HS-5 (cell line): Measurements from ENCODE around the gene SLC8A3.

Source experiments
- DNase-seq: peaks from one replicate; pipeline ENCODE4 v3.0.0-alpha.2; 2012; ENCODE audit warnings: low read depth

The SLC8A3 gene

GRCh38 chr14:70023871-70024270, 164.9 kb downstream of the SLC8A3 start:
- DNase-seq, result no peak

- DNase-seq, result no peak
These were observed 165.8 kb downstream of the SLC8A3 start for GRCh38 chr14:70022771-70023445.

- DNase-seq, result no peak
These were observed 167.1 kb downstream of the SLC8A3 start for GRCh38 chr14:70021548-70022220.

- DNase-seq, result no peak
These were observed 168.2 kb downstream of the SLC8A3 start for GRCh38 chr14:70020352-70021170.

DNA sequence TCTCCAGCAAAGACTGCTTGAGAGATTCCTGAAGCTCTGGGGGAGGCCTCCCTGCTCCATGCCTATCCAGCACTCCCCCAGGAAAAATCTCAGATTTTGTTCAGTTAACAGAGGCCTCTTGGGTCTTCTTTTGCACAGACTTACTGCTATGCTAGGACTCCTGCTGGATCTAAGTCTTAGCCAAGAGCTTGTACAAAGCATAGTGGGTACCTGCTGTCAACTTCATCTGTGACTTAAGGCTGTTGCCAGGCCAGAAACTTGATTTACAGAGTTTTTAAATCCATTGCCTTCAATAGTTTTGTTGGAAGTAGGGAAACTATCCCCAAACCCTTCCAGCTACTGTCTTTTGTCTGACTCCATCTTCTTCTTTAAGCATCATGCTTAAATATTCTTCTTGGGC, 169.1 kb downstream of the SLC8A3 start:
- DNase-seq, result no peak

- DNase-seq, result no peak
These were observed 170.0 kb downstream of the SLC8A3 start for GRCh38 chr14:70018713-70019211.

- DNase-seq, result no peak
These were observed 170.5 kb downstream of the SLC8A3 start for GRCh38 chr14:70018230-70018629.

- no peak for DNase-seq
These were observed 174.2 kb downstream of the SLC8A3 start for GRCh38 chr14:70014406-70015095.

DNA sequence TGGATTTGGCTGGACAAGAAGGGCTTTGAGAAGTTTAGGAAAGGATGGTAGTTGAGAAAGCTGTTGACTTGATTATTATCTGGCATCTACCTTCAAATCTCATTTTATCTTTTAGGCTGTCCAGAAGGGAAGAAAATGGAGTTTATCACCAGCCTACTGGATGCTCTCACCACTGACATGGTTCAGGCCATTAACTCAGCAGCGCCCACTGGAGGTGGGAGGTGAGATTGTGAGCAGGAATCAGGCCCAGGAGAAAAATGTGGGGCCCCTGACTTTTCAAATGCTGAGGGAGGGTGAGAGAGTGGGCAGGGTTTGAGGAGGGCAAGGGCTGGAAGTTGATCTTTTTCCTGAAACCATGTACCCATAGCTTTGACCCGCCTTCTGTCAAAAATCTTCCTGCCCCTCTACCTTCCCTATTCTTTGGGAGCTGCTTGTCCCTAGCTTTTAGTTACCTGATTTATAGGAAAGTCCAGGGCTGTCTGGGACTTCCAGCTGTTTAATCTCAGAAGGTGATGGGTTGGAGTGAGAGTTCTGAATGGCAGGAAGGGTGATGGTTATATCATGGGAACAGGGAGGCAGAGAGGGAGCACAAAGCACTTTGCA, 175.4 kb downstream of the SLC8A3 start:
- no peak for DNase-seq

DNA sequence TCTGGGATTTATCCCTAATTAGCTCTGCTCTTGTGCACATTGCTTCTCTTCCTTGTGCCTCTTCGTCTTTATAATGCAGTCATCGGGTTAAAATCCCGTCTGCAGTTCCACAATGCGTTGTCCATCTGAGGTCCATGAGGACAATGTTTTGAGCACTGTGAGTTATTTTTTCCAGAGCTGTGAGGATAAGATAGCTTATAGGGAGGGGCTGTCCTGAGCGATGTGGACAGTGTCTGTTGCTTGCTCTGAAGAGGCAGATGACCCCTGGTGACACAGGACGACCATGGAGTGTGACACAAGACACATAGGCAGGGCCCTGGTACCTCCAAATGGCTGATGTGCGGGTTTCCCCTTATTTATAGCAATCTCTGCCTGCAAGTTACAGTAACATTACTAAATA, 177.0 kb downstream of the SLC8A3 start:
- no peak for DNase-seq

GRCh38 chr14:70011098-70011497, 177.7 kb downstream of the SLC8A3 start:
- no peak for DNase-seq

DNA sequence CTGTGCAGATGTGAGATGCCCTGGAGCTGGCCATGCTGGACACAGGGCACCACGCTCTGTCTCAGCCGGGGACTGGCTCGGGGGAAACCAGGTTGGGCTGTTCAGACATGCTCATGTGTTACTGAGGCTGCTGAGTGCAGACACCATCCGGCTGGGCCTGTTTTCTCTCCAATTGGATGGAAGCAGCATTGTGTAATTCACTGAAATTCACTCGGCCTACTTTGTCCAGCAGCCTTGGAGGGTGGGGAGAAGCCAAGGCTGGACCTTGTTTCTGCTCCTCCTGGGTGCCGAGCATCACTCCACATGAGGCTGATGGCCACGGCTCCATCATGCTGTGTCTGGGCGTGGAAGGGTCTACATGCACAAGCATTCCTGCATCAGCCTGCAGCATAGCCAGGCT, 178.8 kb downstream of the SLC8A3 start:
- DNase-seq, result no peak

DNA sequence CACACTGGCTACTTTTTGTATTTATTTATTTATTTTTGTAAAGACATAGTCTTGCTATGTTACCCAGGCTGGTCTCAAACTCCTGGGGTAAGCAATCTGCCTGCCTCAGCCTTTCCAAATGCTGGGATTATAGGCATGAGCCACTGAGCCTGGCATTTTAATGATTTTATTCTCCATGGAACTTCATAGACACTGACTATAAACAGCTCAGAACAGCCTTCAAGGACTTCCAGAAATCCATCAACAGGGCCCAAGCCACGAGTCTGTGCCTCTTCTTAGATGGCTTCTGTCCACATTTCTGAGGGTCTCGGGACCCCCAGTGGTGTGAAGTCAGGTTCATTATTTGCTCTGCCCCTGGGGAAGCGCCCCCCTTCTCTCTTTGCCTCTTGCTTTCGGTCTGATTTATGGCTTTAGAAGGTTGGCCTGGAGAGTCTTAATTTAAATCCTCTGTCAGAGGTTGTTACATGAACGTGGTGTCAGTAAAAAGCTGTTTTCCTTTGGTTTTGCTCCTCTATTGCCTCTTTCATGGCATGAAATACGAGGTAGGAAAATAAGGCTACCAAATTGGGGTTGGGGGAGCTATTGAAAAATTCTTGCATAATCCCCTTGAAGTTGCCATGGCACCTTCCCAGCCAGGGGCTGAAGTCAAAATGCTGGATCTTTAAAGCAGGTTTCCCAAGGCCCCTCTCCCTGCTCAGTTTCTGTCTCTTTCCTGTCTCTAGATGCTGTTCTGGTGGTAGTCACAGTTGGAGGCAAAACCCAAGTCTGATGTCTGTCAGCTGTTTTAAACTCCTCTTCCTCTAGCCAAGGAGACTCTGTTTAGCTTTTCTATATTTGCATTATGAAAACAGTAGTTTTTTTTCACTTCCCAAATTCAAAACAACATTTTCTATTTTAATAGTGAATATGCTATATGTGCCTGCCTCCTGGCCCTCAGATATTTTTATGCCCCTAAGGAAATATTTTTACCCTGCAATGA, 180.2 kb downstream of the SLC8A3 start:
- no peak for DNase-seq

DNA sequence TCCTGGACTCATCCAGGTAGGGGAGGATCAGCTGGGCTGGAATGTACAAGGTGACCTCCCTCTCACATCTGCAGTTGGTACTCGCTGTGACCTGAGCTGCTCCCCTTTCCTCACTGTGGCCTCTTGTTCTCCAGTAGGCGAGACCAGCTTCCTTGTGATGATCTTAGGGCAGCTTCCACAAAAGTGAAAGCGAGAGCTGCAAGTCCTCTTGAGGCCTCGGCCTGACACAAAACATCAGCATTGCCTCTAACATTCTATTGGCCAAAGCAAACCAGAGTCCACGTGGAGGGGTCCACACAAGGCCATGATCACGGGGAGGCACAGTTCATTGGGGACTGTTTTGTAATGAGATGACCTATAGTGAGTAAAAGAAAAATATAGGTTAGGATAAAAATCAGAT, 182.1 kb downstream of the SLC8A3 start:
- DNase-seq, result no peak

GRCh38 chr14:70005281-70005805, 183.4 kb downstream of the SLC8A3 start:
- no peak for DNase-seq

DNA sequence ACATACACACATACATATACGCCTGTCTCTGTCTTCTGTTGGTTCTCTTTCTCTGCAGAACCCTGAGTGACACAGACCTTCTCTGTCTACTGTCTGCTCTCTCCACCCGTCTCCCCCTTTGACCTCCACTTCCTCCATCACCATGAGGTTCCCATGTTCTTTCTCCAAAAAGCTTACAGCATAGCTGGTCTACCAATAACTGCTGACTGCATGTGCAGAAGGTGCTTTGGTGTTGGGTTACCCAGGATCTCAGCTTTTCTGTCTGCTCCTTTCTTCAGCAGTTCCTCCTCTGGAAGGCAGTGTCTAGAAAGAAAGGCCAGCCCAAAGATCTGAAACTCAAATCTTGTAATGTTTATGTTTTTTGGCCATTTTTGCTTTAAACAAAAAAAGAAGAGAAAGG, 184.0 kb downstream of the SLC8A3 start:
- DNase-seq, result no peak

GRCh38 chr14:70002589-70003346, 186.0 kb downstream of the SLC8A3 start:
- no peak for DNase-seq

DNA sequence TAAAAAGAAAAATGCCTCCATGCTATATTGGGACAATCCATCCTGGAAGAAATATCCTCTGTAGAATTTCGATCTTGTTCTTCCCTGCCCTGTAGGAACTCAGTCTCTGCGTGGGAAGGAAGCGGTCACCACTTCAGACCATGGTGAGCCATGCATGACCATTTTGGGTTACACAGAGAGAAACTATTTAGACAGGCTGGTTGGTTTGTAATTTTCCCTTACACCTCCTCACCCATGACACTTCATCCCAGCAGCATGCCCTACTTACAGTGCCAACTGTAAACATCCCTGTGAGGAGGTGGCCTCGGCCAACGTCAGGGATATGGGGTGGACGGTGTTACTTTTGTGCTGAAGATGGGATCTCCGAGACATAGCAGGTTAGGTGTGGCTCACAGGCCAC, 188.2 kb downstream of the SLC8A3 start:
- no peak for DNase-seq

DNA sequence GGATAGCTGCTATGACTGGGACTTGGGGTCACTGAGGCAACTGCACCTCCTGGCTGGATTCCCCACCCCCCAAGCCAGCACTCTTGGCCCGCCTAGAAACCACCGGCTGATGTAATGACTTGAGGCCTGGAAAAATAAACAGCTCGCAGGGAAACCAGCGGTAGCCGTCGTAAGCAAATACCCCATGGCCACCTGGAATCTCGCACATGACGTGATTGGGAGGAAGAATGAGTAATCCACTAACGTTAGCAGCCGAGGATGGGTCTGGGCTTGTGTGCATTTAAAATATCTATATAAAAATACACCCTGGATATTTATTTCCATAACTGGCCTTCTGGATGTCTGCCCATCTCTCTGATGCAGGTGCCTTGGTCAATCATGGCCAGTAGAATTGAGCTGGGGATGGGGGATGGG, 189.5 kb downstream of the SLC8A3 start:
- DNase-seq, result no peak

GRCh38 chr14:69997849-69998248, 190.9 kb downstream of the SLC8A3 start:
- DNase-seq, result no peak
